Pons (tissue), 1 donor: Measurements from ENCODE around the gene OMP.

ENCODE experiments used
- DNase-seq: peaks from one replicate; pipeline ENCODE4 v3.0.0-alpha.2; 2016; ENCODE audit warnings: low spot score

OMP gene

DNA sequence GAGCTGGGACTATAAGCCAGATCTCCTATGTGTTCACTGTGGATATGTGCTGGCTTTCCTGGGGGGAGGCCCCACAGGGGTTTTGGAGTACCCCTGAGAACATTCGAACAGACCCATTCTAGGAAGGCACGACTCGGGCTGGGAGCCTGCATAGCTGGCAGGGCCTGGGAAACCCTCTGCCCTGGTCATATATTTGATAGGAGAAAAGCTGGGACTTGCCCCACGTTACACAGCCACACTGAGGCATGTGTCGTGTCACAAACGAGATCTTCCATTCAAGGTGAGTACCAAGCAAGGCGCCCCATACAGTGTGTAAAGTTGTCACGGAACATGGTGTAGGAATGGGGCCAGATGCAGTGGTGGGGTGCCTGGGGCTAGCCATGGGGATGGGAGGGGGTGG lies 36.6 kb downstream of the OMP start:
- no peak for DNase-seq

GRCh38 chr11:77140231-77140851 lies 37.7 kb downstream of the OMP start:
- DNase-seq = no peak

GRCh38 chr11:77141034-77141433 lies 38.4 kb downstream of the OMP start:
- no peak for DNase-seq

DNA sequence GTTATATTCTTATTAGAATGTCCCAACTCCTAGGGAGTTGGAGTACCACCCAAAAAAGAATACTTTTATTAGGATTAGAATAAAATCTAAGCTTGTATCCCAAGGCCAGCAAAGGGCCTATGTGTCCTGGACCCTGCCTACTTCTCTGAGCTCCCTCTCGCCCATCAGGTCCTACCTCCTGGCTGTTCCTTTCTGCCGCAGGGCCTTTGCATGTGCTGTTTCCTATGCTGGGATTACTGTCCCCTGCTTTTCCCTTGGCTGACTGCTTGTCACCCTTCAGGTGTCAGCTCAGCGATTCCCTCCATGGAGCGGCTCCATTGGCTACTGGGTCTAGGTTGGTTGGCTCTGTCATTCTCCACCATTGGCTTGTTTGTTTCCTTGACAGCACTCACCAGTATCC lies 38.8 kb downstream of the OMP start:
- DNase-seq = no peak

DNA sequence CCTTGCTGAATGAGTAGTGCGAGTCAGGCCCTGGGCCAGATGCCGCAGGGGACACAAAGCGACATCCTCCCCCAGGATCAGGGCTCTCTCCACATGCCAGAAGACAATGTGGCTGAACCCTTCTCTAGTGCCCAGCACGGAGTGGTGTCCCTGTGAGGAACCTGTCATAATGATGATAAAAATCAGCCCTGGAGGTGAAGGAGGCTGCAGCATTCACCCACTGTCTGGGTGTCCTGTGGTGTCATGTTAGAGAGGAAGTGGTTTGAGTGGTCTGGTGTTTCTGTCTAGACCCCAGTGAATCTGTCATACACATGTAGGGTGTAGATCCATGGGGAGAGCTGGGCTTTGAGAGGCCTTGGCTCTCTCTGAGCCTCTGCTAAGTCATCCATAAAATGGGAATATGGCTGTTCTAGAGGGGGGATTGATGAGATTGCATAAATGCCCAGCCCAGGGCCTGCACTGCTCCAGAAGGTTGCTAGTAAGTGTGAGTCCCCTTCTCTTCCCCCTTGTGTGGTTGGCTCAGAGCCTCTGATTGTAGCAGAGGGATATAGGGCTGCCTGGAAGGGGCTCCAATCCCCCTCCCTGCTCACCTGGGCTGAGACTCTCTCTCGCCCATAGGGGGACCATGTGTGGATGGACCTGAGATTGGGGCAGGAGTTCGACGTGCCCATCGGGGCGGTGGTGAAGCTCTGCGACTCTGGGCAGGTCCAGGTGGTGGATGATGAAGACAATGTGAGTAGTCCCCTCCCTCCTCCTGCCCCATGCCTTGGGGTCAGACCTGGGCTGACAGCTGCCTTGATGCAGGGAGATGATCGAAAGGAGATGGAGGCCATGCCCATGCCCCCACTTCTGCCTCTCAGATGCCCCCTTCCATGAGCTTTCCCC lies 39.7 kb downstream of the OMP start:
- no peak for DNase-seq

GRCh38 chr11:77143405-77144020 lies 40.9 kb downstream of the OMP start:
- DNase-seq = no peak

GRCh38 chr11:77144196-77144856 lies 41.7 kb downstream of the OMP start:
- DNase-seq = no peak

- no peak for DNase-seq
These were observed 42.3 kb downstream of the OMP start for GRCh38 chr11:77144857-77145428.

DNA sequence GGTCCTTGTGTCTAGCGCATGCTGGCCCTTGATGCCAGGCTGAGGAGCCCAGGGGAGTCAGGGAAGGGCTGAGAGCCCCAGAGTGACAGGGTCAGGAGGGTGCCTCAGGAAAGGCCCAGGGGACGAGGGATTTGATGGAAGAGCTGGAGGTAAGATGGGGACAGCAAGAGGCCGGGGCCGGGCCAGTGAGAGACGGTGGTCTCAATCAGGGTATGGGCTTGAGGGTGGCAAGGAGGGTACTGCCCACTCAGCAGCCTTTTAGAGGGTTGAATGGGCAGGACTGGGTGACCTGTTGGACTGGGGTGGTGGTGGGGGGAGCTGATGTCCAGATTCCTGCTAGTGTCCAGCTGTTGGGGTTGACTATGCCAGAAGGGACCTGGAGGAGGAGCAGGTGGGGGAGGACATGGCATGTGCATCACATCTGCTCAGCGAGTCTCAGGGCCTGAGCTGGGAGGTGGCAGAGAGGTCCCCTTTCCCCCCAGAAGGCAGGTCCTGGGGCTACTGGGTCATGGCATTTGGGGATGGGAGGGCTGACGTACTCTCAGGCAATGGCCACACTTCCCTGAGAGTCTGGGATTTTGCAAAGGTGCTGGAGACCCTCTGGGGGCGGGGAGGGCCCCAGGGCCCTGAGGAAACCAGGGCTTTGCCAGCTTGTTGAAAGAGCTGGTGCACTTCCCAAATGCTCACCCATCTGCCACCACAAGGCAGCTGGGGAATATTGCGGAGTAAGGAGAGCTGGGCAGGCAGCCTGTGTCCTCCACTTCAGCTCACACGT lies 43.8 kb downstream of the OMP start:
- DNase-seq = no peak

- DNase-seq = no peak
These were observed 44.3 kb downstream of the OMP start for GRCh38 chr11:77147036-77147315.

GRCh38 chr11:77147668-77148321 lies 45.2 kb downstream of the OMP start:
- no peak for DNase-seq

- no peak for DNase-seq
These were observed 46.5 kb downstream of the OMP start for GRCh38 chr11:77148963-77149715.

- no peak for DNase-seq
These were observed 47.2 kb downstream of the OMP start for GRCh38 chr11:77149716-77150392.

DNA sequence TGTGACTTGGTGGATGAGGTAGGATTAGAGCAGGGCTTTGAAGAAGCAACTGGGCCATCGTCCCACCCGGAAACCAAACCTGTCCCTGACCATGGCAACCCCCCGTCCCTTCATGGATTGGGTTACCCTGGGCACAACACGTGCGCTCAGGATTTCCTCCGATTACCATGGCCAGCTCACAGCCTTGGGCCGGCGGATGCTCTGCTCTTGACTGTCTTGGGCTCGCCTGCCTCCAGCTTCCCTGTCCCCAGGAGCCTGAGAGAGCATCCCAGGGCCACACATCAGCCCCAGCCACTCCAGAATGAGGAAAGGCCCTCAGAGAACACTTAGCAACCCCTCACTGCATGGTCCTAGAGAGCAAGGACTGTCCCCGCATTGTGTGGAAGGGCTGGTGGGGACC lies 48.2 kb downstream of the OMP start:
- no peak for DNase-seq

DNA sequence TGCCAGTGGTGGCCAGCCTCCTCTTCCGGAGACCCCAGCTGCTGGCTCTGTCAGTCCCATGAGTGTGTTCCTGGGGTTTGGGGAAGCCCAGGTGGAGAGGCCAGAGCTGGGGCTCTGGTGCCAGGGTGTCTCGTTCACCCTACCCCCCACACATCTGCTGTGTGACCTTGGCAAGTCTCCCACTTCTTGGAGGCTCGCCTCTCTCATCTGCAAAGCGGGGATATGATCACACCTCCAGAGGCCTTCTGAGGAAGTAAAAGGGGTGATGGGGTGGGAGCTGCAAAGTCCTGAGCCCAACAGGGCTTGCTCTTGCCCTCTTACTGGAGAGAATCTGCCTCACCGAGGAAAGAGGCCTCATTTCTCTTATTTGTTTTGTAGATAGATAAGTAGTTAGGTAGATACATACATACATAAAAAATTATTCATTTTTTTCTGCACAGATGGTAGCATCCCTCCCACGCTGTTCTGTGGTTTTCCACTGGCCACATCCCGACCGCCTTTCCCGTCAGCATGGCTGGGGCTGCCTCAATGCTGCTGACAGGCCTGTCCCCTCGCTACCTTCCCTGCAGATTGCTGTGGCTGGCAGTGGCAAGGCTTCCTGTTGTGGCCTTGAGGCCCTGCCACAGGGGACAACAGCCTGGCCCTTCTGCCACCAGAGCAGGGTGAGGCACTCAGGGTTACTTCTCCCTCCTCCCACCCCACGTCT lies 49.3 kb downstream of the OMP start:
- no peak for DNase-seq

DNA sequence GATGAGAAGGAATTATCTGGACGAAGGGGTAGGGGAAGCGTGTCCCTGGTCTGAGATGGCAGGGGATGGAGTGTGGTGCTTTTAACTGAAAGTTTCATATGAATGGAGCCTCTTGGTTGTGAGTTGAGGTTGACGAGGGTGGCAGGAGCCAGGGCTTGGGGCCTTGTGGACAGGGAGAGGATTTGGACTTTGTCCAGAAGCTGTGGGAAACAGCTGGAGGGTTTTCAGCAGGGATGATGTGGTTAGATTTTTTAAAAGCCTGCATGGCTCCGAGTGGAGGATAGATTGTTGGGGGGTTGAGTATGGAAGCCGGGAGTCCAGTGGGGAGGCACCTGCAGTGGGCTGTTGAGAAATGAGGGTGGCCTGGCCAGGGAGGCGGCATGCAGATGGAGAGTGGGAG lies 50.2 kb downstream of the OMP start:
- DNase-seq = no peak
